Embryonic facial prominence (tissue), 1 donor: ENCODE results near the gene SPON1.
"Not testable (repeated sequence)": the region's sequence is repeated elsewhere in the genome, so short reads cannot be mapped to it uniquely, and the experiment has no call there.

Experiments
- DNase-seq: peaks from one replicate; pipeline ENCODE4 v3.0.0-alpha.2; 2016; ENCODE audit errors: extremely low spot score

SPON1 gene

DNA sequence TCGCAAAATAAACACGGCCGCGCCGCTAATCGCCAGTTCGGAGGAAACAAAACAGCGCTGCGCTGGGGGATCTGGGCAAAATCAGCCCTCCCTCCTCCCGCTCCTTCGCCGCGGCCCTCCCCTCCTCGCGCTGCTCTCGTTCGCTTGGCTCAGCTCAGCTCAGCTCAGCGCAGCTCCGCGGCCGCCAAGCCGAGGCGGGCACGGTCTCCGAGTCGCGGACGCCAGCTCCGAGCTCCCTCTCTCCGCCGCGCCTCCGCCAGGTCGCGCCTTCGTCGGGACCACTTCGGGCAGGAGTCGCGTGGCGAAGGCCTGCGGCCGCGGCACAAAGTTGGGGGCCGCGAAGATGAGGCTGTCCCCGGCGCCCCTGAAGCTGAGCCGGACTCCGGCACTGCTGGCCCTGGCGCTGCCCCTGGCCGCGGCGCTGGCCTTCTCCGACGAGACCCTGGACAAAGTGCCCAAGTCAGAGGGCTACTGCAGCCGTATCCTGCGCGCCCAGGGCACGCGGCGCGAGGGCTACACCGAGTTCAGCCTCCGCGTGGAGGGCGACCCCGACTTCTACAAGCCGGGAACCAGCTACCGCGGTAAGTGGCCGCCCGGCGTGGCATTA, at the start of gene SPON1:
Gene SPON1, plus strand, starts transcription at position 162 of the 607 bp plus-strand sequence. Its CDS starts 182 bp downstream, at position 344.
- DNase-seq = peak; percentile 40

DNA sequence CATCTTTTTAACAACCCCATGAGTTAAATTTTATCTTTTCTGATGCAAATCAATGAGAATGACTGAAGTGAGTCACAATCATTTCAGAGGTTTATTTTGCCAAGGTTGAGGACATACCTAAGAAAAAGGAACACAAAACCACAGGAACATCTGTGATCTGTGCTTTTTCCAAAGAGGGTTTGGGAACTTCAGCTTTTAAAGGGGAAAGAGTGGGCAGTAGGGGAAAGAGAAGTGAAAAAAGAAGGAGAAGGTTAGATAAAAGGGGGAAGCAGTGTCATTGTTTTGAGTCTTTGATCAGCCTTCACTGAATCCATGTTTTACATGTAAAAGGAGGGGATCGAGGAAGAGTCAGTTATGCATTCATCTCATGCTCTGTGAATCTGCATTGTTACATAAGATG, 45.3 kb upstream of the SPON1 start:
- DNase-seq = no peak

DNA sequence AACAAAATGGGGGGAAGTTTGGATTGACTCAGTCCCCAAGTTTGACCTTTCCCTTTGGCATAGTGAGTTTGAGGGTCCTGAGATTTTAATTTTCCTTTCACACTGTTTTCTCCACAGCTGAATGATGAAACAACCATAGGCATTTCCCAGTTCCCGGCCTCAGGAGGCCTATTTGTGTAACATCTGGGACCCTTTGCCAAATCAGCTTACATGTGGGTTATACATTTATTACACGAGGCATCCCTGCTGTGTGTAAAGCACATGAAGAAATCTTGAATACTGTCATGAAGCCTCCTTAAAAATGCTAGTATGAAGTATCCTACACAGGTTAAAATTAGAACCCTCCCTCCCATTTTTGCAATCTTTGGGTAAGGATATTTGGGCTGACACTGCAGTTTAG, 44.6 kb upstream of the SPON1 start:
- DNase-seq = no peak

DNA sequence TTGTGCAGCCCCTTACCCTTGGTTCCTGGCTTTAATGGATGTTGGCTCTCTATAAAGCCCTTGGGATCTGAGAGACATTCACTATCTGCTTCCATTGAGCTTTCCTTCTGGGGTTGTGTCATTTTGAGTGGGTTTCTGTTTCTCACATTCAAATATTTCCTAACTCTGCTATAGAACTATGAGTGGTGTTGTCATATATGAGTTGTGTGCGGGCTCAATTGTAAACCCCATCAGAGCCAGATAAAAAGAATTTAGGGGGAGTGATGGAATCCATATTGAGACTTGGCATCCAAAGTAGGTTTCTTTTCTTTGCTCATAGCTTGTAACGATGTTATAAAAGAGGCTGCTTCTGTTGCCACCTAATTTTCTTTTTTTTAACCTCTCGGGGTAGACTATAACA, 41.8 kb upstream of the SPON1 start:
- no peak for DNase-seq

DNA sequence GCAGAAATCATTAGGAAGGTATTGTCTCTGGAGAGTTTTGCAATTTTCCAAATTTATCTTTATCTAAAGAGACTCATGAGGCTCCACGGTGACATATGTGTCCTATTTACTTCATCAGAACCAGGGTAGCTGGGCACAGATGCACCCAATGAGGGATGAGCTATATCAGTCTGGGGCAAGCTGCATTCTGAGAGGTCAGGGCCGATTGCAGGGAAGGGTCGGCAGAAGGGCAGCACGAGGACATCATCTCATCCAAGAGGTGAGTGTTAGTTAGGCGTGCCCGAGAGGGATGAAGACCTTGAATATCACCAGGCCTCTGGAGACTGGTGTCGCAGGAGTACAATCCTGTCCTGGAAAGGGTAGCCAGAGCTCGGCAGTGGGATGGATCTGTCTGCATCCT, 41.0 kb upstream of the SPON1 start:
- DNase-seq = no peak

DNA sequence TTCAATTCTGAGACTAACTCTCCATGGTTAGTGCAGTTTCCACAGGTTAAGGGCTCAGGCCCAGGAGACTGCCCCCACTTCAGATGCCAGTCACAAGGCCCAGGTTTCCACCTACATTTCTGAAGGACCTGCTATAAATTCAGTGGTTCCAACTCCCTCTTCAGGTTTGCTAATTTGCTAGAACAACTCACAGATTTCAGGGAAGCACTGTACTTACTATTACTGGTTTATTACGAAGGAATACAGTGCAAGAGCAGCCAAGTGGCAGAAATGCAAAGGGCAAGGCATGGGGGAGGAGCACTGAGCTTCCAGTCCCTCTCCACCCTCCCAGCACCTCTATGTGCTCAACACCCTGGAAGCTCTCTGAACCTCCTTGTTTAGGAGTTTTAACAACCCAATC, 39.3 kb upstream of the SPON1 start:
- DNase-seq = no peak

DNA sequence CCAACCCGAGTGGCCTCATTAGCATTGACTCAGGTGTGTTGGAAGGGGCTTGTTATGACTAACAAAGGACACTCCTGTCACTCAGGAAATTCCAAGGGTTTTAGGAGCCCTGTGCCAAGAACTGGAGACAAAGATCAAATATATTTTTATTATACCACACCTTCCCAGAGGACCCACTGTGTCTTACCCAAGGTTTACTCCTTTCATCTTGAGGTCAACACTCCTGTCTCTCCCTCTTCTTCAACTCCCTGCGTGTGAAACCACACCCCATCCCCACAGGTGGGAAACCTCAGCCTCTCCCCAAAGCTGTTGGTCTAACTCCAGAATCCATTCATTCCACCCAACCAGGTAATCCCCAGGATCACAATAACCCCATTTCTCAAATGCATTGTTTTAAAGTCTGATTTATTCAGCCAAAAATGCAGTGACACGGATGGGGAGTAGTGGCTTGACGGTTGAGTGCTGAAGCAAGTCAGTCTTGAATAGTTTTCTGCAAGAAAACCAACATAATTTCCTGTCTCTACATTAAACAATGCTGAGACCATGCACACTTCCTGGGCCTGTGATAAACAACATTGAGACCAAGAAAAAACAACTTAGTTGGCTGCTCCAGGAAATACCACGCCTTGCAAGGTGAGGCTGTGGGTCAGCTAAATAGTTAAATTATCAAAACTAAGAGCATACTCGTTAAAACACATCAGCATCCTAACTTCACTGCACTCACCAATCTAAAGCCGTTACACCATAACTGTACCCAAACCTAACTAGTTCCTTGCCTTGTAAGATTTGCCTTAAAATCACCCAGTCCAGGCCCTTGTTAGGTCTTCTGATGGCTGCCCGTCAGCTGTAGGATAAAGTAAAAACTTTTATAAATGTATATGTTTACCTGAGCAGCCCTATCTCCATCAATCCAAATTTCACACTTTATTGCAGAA, 38.5 kb upstream of the SPON1 start:
- no peak for DNase-seq

DNA sequence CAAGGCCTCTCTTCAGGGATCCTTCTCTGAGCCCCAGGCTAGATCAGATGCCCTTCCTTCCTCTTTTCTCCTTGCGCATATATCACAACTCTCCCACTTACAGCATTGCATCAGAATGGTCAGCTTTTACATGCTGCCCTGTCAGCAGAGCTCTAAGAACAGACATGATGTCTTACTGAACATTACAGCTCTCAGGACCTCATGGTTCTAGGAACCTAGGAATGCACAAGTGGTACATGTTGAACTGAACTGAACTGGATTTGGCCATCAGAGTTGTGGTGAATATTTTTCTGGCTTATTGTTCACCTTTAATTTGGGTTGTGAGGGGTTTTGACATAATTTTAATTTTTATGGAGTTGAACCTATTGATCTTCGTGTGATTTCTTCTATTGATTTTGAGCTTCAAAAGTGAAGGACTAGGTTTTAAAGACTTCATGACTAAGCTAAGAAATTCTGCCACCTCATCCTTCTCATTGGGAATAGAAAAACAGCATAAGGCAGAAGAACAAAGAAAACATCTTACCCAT, 37.7 kb upstream of the SPON1 start:
- no peak for DNase-seq

DNA sequence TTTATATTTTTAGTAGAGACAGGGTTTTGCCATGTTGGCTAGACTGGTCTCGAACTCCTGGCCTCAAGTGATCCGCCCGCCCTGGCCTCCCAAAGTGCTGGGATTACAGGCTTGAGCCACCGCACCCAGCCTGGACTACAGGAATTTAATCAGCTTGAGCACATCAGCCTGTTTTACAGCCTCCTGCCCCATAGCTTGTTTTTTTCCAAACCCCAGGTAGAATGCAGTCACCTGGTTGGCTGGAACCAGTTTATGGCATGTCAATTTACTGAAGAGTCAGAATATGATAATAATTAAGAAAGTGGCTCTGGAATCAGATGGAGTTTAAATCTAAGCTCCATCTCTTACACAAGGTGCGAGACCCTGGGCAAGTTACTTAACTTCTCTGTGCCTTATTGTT, 36.2 kb upstream of the SPON1 start:
- DNase-seq = not testable (repeated sequence)

DNA sequence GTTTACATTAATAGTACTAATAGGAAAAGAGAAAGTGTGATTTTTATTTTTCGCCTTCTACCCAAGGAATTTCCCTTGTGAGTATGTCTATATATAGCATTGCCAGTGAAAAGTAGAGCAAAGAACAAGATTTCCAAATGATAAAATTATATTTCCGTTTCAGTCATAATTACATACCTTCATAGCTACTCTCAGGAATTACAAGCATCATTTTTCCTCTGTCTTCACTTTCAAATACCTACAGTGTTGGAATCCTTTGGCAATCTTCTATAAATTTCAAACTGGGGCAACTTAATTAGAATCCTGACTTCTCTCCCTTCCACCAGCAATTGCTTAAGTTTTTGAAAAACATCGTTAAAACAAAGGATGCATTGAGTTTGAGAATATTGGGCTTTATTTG, 35.5 kb upstream of the SPON1 start:
- no peak for DNase-seq

DNA sequence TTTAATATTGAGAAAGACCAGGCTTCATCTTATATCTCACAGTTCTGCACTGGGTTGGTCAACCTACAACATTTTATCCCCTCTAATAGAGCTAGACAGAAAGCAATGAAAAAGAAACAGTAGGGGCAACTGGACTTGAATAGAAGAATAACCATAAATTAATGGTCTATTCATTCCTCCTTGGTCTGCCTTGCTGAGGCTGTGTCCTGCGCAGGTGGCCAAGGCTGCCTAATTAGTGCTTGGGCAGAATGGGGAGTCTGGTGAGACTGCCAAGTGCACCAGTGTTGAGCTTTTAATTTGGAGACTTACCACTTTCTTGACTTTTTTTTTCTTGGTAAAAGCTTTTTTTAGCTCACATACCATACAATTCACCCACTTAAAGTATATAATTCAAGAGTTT, 35.0 kb upstream of the SPON1 start:
- DNase-seq = no peak

DNA sequence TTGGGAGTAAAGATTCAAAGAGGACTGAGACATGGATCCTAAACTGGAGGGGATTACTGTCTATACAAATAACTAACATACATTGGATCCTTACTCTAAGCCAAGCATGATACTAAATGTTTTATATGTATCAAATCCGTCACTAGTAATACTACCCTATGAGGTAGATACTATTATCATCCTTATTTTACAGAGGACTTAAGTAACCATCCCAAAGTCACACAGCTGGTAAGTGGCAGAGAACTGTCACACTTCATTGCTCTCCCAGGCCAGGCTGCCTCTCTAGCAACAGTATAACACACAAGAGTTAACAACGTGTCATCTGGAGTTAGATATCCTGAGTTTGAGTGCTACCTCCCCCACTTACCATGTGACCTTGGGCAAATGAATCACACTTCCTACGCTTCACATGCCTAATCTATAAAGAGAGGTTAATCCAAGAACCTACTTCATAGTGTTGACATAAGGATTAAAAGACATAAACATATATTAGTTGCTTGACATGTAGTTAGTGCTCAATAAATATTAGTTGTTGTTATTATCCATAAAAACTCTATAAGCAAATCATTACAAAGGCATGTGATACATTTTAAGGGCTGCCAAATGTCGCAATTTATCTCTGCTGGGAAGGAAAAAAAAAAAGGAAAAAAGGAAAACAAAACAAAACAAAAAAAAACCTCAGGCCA, 33.8 kb upstream of the SPON1 start:
- DNase-seq = no peak

DNA sequence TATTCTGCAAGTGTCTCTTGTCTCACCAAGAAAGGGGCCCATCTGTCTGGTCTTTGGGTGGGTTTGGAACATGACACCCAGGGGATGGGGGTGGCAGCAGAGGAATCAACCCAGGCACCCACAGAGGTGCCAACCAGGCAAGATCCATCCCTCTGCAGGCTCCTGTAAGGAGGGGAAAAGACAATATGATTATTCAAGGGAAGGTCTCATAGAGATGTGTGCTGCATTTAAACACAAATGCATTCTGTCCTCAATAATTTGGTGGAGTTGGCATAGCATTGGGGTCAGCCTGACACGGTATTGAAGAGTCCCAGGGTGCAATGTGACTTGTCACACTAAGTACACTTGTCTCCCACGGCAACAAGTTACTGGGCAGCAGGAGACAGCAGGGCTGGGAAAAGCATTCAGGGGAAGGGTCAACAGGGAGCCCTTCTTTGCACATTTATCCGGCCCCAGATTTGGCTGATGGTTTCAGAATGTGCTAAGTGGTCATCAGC, 33.1 kb upstream of the SPON1 start:
- no peak for DNase-seq

DNA sequence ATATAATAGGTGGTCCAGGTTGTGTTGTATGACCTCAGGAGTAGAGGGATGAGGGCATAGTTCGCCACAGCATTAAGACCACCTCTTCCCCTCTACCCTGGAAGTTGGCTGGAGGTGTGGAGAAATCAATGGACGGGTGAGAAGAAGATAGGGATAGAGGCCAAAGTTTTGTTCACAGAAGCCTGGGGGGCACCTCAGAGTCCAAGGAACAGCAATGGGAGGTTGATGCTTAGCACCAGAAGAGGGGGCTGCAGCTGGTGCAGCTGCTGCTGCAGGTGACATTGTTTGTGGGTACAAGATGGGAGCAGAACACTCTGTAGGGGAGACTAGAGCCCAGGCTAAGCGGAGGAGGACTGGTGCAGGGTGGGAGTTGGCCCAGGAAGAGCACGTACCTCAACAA, 31.2 kb upstream of the SPON1 start:
- DNase-seq = no peak

DNA sequence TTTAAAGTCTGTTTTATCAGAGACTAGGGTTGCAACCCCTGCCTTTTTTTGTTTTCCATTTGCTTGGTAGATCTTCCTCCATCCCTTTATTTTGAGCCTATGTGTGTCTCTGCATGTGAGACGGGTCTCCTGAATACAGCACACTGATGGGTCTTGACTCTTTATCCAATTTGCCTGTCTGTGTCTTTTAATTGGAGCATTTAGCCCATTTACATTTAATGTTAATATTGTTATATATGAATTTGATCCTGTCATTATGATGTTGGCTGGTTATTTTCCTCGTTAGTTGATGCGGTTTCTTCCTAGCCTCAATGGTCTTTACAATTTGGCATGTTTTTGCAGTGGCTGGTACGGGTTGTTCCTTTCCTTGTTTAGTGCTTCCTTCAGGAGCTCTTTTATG, 25.4 kb upstream of the SPON1 start:
- DNase-seq = not testable (repeated sequence)

DNA sequence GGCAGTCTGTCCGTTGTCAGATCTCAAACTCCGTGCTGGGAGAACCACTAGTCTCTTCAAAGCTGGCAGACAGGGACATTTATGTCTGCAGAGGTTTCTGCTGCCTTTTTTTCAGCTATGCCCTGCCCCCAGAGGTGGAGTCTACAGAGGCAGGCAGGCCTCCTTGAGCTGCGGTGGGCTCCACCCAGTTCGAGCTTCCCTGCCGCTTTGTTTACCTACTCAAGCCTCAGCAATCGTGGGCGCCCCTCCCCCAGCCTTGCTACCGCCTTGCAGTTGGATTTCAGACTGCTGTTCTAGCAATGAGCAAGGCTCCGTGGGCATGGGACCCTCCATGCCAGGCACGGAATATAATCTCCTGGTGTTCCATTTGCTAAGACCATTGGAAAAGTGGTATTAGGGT, 23.7 kb upstream of the SPON1 start:
- not testable (repeated sequence) for DNase-seq

DNA sequence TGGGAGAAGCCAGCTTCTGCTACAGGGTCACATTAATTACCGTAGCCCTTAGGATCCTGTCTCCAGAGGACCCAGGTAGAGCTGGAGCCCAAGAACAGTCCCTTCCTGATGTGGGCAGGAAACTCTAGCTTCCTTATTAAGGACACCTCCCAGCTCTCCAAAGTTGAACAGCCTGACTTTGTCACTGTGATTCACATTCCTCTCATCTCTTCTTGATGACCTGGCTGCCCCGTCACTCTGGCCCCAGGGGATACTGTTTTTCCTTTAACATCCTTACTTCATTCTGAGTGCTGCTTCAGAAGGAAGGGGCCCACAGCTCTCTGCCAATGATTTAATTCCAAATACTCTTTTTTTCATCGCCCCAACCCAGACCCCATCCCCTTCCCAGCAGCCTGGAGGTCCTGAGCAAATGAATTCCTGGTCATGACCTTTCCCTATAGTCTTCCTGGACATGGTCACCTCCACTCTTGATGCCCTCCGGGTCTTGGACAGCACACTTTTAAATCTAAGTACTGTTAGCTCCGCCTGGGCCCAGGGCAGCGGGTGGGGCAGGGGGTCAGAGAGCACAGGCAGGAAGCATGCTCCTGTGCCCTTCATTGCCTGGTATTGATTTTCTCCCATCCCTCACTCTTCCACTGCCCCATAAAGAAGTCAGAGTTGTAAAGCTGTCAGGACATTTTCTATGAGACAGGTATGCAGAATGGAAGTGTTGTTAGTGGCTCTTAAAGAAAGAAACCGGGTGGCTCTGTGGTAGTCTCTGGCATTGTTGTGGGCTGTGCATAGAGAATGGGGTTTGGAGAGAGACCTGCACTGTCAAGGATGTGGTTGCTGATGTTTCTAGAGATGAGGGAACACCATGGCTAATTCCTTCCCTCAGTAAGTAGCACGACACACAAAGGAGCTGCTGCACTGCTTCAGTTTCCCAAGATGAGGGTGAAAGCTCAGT, 22.3 kb upstream of the SPON1 start:
- DNase-seq = no peak

DNA sequence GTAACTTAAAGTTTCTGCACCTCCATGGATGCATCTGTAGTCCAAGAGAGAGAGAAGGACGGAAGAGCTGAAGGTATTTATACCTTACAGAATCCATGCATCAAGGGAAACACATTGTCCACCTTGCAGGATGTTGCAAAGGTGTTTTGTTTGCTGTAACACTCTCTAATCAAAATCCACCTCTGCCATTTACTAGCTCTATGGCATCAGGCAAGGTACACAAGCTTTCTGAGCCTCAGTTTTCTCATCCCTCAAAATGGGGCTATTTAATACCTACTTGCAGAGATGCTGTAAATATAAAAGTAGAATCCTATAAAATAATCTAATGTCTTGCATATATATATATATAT, 21.6 kb upstream of the SPON1 start:
- no peak for DNase-seq

DNA sequence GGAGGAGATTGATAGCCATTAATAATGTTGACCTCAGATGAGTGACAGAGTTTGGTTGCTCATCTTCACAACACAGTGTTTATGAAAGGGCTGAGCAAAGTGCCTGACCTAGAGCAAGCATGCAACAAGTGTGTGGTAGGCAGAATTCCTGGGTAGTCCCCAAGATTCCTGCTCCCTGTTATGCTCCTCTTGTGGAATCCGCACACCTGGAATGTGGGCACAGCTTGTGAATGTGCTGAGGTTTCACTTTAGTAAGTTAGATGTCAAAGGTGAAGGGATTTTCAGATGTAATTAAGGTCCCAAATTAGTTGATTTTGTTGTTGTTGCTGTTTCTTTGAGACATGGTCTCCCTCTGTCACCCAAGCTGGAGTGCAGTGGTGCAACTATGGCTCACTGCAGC, 20.7 kb upstream of the SPON1 start:
- DNase-seq = no peak

DNA sequence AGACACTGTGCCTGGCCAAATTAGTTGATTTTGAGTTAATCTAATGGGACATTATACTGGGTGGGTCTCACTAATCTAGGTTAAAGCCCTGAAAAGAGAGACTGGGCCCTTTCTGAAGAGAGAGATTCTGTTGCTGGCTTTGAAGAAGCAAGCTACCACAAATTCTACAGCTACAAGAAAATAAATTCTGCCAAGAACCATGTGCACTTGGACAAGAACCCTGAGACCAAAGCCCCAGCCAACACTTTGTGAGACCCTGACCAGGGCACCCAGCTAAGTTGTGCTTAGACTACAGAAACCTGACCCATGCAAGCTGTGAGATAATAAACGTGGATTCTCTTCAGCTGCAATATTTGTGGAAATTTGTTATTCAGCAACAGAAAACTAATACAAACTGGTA, 20.1 kb upstream of the SPON1 start:
- no peak for DNase-seq

DNA sequence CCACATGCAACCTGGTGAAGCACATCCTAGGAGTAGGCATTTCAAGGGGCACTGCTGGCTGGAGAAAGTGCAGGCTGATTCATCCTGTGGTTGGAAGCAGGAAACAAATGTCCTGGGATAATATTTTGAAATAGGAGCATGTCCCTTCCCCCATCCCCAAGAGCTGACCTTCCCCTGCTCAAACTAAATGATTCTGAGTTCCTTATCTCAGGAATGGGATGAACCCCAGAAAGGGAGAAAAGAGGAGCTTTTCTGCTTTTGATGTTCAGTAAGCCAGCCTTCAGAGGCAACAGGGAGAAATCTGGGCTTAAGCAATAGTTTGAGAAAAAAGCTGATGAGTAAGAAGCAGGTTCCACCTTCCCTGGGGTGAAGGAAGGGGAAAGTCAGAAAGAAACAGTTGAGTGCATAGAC, 19.5 kb upstream of the SPON1 start:
- no peak for DNase-seq
